HG02938 (cell line): ENCODE measurements around the gene KRTAP3-2.
"Not testable (repeated sequence)": the region's sequence is repeated elsewhere in the genome, so short reads cannot be mapped to it uniquely, and the experiment has no call there.

Experiments used
- ATAC-seq: cut with Tn5 transposase; IDR thresholded peaks from one replicate; pipeline ENCODE4 v1.9.1; 2021; ENCODE audit warnings: mild to moderate bottlenecking, moderate library complexity; ENCODE audit not compliant: unreplicated experiment

KRTAP3-2 gene

GRCh38 chr17:40999563-40999962 is at the start of gene KRTAP3-2:
Gene KRTAP3-2 (minus strand): TSS chr17:40999906. CDS start chr17:40999853, 53 bp downstream.
- ATAC-seq, result not testable (repeated sequence)

GRCh38 chr17:41049110-41049509 is 49.4 kb upstream of the KRTAP3-2 start:
- ATAC-seq, result no peak

- ATAC-seq, result no peak
Measured at GRCh38 chr17:41048441-41048840, 48.7 kb upstream of the KRTAP3-2 start.

GRCh38 chr17:41046735-41047465 is 47.2 kb upstream of the KRTAP3-2 start, which contains the start of gene KRTAP2-1:
Gene KRTAP2-1 (minus strand): TSS chr17:41047316. CDS start chr17:41047267, 49 bp downstream.
- ATAC-seq, result not testable (repeated sequence)

- no peak for ATAC-seq
Measured at GRCh38 chr17:41042953-41043352, 43.2 kb upstream of the KRTAP3-2 start.

GRCh38 chr17:41040783-41041571 is 41.3 kb upstream of the KRTAP3-2 start, which contains the start of gene KRTAP1-1:
Gene KRTAP1-1 (minus strand): TSS chr17:41041450. CDS start chr17:41041397, 53 bp downstream.
- not testable (repeated sequence) for ATAC-seq

GRCh38 chr17:41037853-41038350 is 38.2 kb upstream of the KRTAP3-2 start:
- no peak for ATAC-seq

- ATAC-seq, result not testable (repeated sequence)
Measured at GRCh38 chr17:41034346-41034935, 34.7 kb upstream of the KRTAP3-2 start, which contains the start of gene KRTAP1-3. Gene KRTAP1-3 (minus strand): TSS chr17:41034874. CDS start chr17:41034821, 53 bp downstream.

- ATAC-seq, result no peak
Measured at GRCh38 chr17:41029633-41030245, 30.0 kb upstream of the KRTAP3-2 start, which contains the start of gene KRTAP1-4. Gene KRTAP1-4 (minus strand): TSS chr17:41030195. CDS start chr17:41030078, 117 bp downstream.

- ATAC-seq, result no peak
Measured at GRCh38 chr17:41026715-41027471, 27.2 kb upstream of the KRTAP3-2 start, which contains the start of gene KRTAP1-5. Gene KRTAP1-5 (minus strand): TSS chr17:41027208. CDS start chr17:41027155, 53 bp downstream.

GRCh38 chr17:41024697-41025096 is 25.0 kb upstream of the KRTAP3-2 start:
- no peak for ATAC-seq

- no peak for ATAC-seq
Measured at GRCh38 chr17:41020336-41020735, 20.6 kb upstream of the KRTAP3-2 start.

- ATAC-seq, result no peak
Measured at GRCh38 chr17:41019415-41019814, 19.7 kb upstream of the KRTAP3-2 start.

GRCh38 chr17:41018541-41018940 is 18.8 kb upstream of the KRTAP3-2 start:
- no peak for ATAC-seq

- ATAC-seq, result no peak
Measured at GRCh38 chr17:41016578-41017215, 17.0 kb upstream of the KRTAP3-2 start.

GRCh38 chr17:41015454-41015853 is 15.7 kb upstream of the KRTAP3-2 start:
- ATAC-seq, result no peak

GRCh38 chr17:41013606-41014005 is 13.9 kb upstream of the KRTAP3-2 start:
- ATAC-seq, result no peak

- ATAC-seq, result no peak
Measured at GRCh38 chr17:41013181-41013580, 13.5 kb upstream of the KRTAP3-2 start.
